A172 (cell line): ENCODE measurements around the gene KCNQ5. TPM values are rescaled to one million over a fixed set of nuclear protein-coding genes. Genes with fewer than 3 reads are reported as not detected.

Source experiments
- DNase-seq: peaks from one replicate; pipeline ENCODE4 v3.0.0-alpha.2; 2015; ENCODE audit warnings: low spot score
- total RNA-seq: library from RNA; depleted of rRNA; stranded (reverse); fragments of >200 nt; shearing (Covaris generic); gene quantifications from 2 replicates; pipeline ENCODE4 v1.2.3, GENCODE V29; 2014

Gene KCNQ5
- total RNA-seq, 1 experiment from 2014 or later: 6.7 TPM

GRCh38 chr6:73116330-73116729, 494.5 kb downstream of the KCNQ5 start:
- no peak for DNase-seq

- DNase-seq: peak; percentile 95
These were observed 499.6 kb downstream of the KCNQ5 start for GRCh38 chr6:73121421-73121993.

DNA sequence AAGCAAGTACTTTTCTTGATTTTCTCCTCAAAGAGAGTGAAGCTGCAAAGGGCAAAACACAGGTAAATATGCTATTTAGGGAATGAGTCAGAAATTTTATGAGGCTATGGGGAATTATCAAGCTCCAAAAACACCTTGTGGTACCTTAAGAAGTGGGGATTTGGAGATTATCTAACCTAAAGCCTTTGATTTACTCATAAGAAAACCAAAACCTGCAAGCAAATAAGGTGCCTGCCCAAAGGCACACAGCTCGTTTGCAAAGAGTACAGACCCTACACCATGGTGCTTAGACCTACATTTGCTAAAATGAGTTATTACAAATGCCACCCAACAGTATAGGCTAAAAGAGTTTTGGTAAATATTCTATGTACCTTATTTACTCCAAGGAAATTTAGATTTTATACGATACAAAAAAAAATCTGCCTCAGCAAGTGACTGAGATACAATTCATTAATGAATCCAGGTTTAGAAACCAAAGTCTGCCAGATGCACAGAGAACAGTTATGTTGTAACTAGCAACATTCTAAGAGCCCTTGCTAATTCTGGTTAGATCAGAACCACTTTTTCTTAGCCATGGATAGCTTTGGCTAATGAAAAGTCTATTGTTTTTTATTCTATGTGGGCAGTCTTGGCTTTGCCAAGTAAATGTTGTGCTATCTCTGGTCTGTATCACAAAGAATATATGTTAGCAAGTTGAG, 501.9 kb downstream of the KCNQ5 start:
- no peak for DNase-seq

GRCh38 chr6:73129653-73130443, 508.0 kb downstream of the KCNQ5 start:
- peak; percentile 59 for DNase-seq

DNA sequence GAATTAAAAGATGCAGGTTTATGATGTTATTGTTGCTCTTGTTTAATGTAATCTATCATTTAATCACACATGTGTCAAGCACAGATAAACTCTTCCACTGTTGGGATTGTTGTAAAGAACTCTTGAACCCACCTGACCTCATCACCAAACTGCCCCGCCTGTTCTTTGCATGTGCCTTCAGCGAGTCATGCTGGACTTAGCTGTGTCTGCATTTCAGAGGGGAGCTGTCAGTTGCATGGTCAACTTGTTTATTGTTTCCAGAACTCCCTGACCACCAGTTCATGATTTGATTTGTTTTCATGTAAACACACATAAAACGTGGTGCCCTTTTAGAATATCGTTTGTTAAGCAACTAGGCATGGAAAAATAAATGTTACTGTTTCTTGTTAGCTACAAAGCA, 509.8 kb downstream of the KCNQ5 start:
- DNase-seq: peak; percentile 11

GRCh38 chr6:73134588-73134987, 512.7 kb downstream of the KCNQ5 start:
- no peak for DNase-seq

- no peak for DNase-seq
These were observed 518.0 kb downstream of the KCNQ5 start for GRCh38 chr6:73139681-73140383.

GRCh38 chr6:73143551-73143950, 521.7 kb downstream of the KCNQ5 start:
- DNase-seq: no peak

DNA sequence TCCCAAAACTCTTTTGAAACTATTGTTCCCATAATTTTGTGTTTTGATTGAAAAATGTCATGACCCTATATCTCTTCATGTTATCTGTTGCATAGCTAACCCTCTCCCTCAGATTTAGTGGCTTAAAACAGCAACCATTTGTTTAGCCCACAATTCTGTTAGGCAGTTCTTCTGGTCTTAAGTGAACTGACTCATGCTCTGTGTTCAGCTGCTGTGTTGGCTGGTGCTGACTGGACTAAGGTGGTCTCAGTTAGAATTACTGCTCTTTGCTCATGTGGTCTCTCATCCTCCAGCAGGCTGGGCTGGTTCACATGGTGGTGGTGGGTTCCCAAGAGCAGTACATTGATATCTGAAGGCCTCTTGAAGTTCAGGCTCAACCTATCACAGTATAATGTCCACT, 522.7 kb downstream of the KCNQ5 start:
- DNase-seq: no peak

GRCh38 chr6:73145690-73146089, 523.8 kb downstream of the KCNQ5 start:
- no peak for DNase-seq

- no peak for DNase-seq
These were observed 529.9 kb downstream of the KCNQ5 start for GRCh38 chr6:73151732-73152131.

DNA sequence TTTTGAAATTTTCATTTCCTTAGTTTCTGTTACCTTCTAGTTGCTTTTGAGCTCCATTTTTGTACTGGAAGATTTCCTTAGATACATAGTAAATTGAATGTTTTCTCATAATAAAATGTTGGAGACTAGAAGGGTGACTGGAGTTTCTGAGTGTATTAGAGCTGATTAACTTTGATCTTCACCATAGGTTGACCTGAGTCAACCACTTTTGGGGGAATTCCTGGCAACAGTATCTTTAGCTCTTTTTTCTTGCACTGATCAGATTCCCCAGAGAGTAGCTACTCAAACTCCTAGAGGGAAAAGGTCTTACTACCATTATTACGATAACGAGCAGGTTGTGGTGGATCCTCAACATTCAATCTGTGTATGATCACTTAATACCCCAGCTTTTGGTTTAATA, 530.7 kb downstream of the KCNQ5 start:
- DNase-seq: no peak

DNA sequence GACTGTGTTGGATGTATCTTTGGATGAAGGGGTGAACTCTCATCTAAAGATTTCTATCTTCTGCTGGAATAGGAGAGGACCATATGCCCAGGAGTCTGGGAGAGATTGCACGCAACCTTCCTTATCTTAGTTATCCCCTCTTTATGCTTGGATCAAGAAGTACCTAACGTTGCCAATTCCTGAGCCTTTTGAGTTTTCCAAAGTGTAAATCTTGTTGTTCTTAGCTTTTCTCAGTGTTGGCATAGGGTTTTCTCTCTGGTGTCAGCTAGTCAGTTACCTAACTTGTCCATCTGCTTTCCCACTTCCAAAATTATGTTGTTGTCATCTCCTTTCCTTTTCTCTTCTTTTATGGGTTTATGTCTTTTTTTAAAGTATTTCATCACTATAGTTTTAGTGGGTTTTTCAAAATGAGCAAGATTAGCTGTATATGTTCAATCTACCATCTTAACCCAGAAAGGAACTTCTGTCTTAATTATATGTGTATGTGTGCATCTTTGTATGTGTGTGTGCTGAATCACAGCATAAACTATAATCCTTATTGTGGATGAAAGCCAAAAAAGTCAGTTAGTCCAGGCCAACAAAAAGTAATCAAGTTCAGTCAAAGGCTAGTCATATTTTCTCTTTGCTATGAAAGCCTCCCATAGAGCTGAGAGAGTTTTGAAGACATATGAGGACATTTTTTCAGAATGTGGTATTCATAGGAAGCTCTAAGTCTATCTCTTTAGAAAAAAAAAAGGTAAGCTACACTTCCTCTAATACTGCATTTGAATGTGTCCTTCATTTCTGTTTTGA, 531.3 kb downstream of the KCNQ5 start:
- no peak for DNase-seq

- DNase-seq: no peak
These were observed 535.2 kb downstream of the KCNQ5 start for GRCh38 chr6:73156793-73157767.

GRCh38 chr6:73157870-73158269, 536.0 kb downstream of the KCNQ5 start:
- no peak for DNase-seq

GRCh38 chr6:73169111-73169510, 547.2 kb downstream of the KCNQ5 start:
- DNase-seq: no peak

DNA sequence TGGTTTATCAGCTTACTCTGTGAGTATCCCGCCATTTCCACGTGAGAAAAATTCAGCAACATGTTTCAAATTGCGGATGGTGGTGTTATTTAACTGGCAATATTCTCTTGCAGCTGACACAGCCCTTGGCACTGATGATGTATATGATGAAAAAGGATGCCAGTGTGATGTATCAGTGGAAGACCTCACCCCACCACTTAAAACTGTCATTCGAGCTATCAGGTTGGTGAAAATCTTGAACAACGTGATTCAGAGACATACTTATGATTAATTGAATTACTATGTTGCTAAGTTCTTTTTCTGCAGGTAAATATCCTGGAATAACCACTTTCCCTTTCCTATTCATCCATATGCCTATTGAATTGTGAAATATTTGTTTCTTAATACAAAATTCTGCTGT, 547.8 kb downstream of the KCNQ5 start:
- DNase-seq: no peak

GRCh38 chr6:73174646-73175045, 552.8 kb downstream of the KCNQ5 start:
- no peak for DNase-seq

GRCh38 chr6:73176057-73176456, 554.2 kb downstream of the KCNQ5 start:
- no peak for DNase-seq

DNA sequence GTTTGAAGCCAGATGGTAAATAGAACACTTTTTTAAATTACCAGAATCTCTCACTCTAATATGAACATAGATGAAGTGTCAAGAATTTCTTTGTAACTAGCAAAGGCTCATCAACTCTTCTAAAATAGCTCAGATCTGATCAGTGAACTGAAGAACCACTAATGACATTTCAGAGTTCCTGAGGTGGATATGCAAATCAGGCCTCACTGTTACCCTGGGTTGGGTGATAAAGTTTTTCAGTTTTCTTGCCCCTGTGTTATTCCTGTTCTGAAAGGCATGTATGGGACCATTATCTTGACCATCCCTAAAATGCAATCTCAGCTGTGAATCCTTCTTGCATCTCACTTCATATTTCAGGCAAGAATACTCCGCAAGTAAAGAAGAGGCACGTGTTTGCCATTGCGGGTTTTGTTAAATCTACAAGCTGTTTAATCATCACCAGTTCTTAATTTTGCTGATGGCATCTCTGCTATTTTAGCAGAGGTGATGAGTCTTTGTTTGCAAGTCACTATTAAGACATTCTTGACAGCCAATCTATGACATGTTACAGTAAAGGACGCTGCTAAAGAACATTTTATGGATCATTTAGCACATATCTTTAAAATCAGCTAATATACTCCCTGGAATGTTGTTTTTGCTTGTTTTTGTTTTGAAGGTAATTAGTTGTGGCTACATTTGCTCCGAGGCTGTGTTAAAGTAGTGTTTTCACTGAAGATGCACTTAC, 555.5 kb downstream of the KCNQ5 start:
- no peak for DNase-seq
